ENCODE measurements around the gene COPS4.
"Not testable (repeated sequence)": the region's sequence is repeated elsewhere in the genome, so short reads cannot be mapped to it uniquely, and the experiment has no call there.

Gene COPS4

DNA sequence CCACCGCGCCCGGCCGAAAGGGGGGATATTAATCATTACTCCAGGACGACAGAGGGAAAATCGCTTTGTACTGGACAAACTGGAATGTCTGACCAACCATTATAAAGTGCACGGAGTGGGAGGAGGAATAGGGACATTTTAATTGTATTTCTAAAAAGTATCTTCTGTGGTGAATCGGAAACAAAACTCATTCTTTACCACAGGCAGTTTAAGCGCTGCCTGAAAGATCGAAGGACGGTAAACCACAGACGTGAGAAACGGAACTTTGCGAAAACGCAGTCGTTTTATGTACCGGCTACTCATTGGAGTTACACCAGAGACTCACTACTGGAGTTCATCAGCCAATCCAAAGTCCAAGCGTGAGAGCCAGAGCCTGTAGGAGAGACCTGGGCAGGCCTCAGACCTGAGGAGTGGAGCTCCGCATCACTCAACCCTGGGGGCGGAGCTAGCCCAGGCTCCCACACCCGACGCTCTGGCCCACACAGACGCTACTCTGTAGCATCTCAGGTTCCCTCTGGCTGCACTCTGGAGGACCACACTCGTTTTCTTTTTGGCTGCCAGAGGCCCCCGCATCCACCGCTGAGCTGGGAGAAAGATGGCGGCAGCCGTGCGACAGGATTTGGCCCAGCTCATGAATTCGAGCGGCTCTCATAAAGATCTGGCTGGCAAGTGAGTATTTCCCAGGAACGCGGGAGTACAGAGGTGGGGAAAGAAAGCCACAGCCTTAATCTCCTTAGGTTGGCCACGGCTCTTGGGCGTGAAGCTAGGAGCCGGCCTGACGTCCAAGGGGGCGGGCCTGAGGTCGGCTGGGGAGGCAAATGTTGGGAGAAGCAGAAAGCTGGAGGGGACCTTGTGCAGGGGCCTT is at the start of gene COPS4:
Gene COPS4, plus strand, starts transcription at position 554 of the 865 bp plus-strand sequence. Its CDS starts 42 bp downstream, at position 596.
- DNase-seq = peak; percentile 99 to 100 (median 99)

- not testable (repeated sequence) for DNase-seq
Observed at GRCh38 chr4:82987519-82987918, 47.5 kb upstream of the COPS4 start.

DNA sequence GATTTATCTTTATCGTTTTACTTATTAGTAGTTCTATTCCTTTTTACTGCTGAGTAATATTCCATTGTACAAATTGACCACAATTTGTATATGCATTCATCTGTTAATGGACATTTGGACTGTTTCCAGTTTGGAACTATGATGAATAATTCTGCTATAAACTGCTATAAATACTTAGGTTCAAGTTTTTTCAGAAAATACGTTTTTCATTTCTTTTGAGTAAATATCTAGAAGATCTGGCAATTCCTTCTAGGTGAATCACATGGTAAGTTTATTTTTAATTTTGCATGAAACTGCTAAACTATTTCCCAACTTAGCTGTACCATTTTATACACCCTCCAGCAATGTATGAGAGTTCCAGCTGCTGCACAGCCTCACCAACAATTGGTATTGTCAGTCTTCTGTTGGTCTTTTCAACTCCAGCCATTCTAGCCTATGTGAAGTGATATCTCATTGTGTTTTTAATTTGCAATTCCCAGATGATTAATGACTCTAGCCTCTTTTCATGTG is 46.6 kb upstream of the COPS4 start:
- DNase-seq = no peak

GRCh38 chr4:82989575-82990429 is 45.2 kb upstream of the COPS4 start:
- peak in 1 of 3 donors; percentile 7 for DNase-seq

DNA sequence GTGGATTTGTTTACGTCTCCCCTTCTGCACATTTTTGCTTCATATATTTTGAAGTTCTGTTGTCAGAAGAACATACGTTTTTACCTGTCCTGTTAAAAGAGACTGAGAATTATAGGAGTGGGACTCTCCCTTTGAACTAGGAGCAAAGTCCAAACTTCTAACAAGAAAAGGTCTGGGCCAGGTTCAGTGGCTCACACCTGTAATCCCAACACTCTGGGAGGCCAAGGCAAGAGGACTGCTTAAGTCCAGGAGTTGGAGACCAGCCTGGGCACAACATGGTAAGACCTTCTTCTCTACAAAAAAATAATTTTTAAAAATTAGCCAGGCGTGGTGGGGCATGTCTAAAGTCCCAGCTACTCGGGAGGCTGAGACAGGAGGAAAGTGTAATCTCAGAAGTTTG is 40.1 kb upstream of the COPS4 start:
- no peak for DNase-seq

DNA sequence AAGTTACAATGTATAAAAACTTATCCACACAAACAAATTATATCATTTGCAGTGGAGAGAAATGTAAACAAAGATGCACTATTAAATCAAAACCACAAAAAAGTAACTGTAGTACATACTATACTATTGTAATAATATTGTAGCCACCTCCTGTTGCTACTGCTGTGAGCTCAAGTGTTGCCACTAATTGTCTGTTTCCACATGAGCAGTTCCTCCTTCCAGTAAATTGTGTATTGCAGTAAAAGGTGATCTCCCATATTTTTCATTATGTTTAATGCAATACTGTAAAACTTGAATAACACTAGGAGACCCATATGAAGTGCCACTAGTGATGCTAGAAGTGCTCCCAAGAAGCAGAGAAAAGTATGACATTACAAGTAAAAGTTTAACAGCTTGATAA is 36.1 kb upstream of the COPS4 start:
- DNase-seq = no peak

DNA sequence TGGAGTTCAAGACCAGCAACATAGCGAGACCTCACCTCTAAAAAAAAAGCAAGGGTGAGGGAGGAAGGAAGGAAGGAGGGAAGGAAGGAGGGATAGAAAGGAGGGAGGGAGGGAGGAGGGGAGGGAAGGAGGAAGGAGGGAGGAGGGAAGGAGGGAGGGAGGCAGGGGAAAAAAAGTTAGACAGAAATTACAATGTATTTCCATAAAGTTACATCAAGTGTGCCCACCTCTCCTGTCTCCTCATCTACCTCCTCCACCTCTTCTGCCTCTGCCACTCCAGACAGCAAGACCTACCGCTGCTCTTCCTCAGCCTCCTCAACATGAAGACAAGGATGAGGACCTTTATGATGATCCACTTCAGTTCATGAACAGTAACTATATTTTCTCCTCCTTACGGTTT is 32.7 kb upstream of the COPS4 start:
- DNase-seq = no peak

GRCh38 chr4:83003044-83003791 is 31.8 kb upstream of the COPS4 start:
- DNase-seq = not testable (repeated sequence)

DNA sequence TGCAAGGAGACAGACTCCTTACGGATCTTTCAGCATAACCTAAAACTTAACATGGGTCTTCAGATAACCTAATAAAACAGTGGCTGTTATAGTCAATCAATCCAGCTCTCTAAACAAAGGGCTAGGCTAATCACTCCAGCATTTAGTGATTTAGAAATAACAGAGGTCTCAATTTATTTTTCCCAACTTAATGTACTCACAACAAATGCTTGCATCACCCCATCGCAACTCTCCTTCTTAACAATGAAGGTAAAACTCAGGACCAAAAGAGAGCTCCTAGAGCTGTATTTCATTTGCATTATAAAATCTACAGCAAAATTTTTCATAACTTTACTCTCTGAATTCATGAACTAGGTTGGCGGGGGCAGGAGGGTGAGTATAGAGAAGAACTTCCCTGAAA is 25.5 kb upstream of the COPS4 start:
- peak in 2 of 3 donors; percentile 20 to 28 for DNase-seq

- DNase-seq = peak in 2 of 3 donors; percentile 27 to 39
Observed at GRCh38 chr4:83010111-83010521, 24.9 kb upstream of the COPS4 start.

DNA sequence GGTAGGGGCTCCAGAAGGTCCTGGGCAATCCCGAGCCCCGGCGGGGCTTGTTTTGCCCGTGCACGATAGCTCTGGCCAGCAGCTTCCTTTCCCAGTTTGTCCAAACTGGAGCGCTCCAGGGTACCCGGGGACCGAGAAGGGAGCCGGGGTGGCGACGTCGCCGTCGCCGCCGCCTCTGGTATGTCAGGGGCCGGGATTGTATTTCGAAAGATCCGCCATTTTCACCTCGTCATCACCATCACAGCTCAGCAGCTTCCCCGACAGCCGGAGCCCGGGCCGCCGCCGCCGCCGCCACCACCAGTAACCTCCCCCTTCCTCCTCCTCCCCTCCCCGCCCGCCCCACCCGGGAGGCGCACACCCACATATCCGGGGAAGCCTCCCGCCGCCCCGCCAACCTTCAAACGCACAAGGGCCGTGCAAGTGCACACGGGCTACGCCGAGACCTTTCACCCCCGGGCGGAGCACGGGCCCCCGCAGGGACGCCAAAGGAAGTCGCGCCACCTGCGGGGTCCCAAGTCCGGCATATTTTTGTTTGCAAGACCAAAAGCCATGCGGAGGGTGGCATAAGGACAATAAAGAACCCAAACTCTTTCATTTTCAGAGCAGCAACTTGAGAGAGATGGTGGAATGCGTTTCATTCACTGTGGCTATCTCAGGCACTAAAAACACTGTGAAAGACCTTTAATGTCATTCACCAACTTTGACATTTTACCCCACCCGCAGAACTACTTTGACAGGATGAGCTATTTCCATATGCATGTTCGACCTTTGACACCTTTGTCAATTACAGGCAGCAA is 24.3 kb upstream of the COPS4 start, which contains the start of gene LIN54:
Gene LIN54, minus strand, starts transcription at position 302 of the 797 bp plus-strand sequence. CDS start 25,979 bp downstream, outside the sequence.
- peak; percentile 82 to 90 (median 89) for DNase-seq

DNA sequence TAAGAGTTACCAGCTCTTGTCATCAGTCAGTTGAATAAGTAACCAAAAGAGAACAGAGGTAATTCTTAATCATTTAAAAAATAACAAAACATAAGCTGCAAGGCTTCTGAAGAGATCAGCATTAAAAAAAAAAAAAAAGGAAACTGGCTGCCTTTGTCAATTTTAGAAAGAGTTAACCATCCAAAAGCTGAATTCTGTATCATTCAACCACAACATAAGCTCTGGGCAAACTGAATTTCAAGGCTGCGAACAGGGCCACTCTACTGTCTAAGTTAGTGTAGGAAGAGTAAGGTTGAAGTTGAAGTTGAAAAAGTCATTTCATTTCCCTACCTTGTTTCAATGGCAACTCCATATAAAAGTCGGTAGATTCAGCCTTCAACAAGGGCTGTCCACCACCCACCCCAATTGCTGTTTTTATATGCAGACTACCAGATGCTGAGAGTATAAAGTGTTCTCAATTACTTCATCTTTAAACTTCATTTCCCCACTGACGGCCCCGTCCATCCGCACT is 23.2 kb upstream of the COPS4 start:
- peak in 1 of 3 donors; percentile 27 for DNase-seq

- DNase-seq = peak; percentile 28 to 64 (median 50)
Observed at GRCh38 chr4:83012200-83012686, 22.7 kb upstream of the COPS4 start.

DNA sequence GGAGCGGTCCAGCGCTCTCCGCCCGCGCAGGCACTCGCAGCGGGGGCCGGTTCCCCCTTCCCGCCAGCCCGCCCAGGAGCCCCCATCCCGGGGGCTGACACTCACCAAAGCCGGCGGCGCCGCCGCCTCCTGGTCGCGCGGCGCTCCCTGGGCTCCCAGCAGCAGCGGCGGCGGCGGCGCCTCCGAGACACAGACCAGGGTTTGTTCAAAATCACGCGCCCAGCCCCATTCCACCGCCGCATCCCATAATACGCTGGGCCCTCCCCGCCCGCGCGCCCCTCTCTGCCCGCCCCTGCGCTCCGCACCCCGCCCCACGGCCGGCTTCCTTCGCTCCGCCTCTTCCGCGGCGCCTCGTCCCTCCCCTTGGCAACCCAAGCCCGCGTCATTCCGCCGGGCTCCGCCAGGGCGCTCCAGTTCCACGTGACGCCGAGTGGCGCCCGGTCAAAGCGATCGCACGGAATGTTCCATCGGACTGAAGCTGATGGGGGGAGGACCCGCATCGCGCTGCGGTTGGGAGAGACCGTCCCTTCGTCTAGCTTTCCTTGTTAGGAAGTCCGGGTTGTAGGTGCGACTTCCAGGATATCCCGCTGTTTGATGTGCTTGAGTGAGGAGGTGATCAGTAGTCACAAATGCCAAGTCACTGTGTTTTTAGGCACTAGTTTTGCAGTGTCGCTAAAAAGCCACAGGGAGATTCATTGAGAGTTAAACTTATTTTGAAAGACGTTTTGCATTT is 22.1 kb upstream of the COPS4 start:
- peak; percentile 99 to 100 (median 100) for DNase-seq

DNA sequence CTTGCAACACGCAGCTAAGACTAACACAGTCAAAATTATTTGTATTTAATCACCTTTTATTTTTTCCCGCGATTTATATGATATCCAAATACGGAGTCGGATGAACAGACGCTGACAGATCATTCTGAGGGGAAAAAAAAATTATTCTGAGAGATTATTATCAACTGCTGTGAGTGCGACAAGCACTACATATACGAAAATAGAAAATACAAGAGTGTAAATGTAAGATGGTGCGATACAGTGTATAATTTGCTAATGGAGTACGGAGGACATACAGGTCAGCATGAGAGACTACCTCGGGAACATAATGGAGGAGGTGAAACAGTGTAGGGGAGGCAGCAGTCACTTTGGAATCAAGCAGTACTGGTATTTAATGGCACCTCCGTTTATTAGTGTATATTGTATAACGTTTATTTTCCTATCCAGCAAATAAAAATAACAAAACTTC is 21.5 kb upstream of the COPS4 start:
- no peak for DNase-seq

DNA sequence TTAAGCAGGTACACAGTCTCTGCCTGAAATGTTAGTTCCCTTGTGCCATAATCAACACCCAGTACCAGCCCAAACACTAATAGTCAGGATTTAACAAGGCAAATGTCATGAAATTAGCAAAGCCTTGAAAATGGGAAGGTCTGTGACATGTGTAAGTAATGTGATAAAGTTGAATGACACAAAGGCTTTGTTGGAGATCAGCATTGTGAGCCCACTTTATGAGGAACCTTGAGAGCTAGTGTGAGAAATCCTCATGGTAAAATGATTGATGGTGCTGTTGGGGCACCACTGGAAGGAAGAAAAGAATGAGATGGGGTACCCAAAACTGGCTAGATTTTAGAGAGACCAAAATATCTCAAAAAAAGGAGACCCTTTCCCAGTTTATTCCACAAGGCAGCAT is 21.1 kb upstream of the COPS4 start:
- DNase-seq = peak in 2 of 3 donors; percentile 16 to 27

DNA sequence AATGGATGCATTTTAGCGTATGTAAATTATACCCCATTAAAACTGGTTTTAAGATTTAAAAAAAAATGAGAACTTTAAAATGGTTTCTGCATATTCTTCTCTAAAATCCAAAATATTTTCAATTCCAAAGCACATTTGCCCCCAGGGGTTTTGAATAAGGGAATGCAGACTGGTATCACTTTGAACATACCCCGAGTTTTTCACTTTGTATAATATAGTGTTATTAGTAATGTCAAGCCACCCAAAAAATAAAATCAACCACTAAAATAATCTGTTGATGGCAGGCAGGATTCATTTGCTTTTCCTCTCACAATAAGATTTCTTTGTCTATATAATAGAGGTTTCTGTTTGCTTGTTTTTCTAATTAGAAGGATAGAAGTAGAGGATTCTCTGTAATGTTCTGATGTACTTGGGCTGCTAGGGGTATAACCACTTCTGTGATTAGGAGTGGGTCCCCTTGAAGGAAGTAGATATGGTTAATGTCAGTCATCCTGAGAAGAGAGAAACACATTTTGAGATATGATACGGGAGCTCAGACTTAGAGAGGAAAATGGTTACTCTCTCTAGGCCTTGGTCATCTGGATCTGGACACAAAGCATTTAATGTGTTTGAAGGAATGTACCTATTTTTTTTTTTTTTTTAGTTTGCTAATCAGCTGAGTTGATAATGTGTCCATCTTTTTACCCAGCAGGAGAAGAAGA is 15.0 kb upstream of the COPS4 start:
- no peak for DNase-seq

GRCh38 chr4:83022724-83023450 is 12.1 kb upstream of the COPS4 start:
- DNase-seq = peak; percentile 75 to 81 (median 77)

GRCh38 chr4:83023599-83023998 is 11.4 kb upstream of the COPS4 start:
- not testable (repeated sequence) for DNase-seq

Data from suppressor macrophage treated with lipopolysaccharide for 1 hour (primary cell).